GM19452 (cell line): ENCODE measurements around the gene LRP1B.
"Not testable (repeated sequence)": the region's sequence is repeated elsewhere in the genome, so short reads cannot be mapped to it uniquely, and the experiment has no call there.

Experiments used
- ATAC-seq: cut with Tn5 transposase; IDR thresholded peaks from one replicate; pipeline ENCODE4 v1.9.1; 2021; ENCODE audit not compliant: unreplicated experiment

LRP1B gene

DNA sequence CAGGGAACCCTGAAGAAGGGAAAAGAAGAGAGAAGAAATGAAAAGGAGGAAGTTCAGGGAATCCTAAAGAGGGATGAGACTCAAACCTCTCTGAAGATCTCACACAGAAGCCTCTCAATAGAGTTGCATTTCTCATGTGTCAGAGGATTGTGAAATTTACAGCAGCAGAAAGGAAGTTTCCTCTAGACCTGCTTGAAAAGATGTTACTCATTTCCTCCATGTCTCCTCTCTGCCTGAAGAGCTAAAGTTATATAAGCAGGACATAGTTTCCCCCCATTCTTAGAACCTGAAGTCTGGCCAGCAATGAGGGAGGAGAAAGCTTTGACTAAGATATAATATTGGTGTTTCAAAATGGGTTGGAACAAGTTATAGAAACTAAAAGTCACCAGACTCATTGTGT lies 1155.6 kb downstream of the LRP1B start:
- ATAC-seq = no peak

DNA sequence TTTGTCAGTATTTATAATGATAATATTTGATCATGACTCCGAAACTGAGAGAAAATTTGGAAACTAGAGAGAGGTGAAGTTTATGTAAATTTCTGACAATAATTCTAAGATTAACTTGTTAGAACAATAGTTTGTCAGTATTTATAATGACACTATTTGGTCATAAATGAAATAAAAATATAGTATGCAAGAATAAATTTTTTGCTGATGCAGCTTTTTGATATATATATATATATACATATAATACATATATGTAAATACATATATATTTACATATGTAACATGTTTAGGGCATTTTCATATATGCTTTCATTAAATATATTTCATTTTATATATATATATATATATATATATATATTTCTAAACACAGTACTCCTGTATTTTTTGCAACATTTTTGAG lies 1158.1 kb downstream of the LRP1B start:
- ATAC-seq = no peak

DNA sequence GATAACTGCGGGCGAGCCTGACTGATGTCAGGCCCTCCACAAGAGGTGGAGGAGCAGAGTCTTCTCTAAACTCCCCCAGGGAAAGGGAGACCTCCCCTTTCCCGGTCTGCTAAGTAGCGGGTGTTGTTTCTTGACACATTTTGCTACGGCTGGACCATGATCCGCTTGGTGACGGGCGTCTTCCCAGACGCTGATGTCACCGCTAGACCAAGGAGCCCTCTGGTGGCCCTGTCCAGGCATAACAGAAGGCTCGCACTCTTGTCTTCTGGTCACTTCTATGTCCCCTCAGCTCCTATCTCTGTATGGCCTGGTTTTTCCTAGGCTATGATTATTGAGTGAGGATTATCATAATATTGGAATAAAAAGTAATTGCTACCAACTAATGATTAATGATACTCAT lies 1166.5 kb downstream of the LRP1B start:
- ATAC-seq = not testable (repeated sequence)

DNA sequence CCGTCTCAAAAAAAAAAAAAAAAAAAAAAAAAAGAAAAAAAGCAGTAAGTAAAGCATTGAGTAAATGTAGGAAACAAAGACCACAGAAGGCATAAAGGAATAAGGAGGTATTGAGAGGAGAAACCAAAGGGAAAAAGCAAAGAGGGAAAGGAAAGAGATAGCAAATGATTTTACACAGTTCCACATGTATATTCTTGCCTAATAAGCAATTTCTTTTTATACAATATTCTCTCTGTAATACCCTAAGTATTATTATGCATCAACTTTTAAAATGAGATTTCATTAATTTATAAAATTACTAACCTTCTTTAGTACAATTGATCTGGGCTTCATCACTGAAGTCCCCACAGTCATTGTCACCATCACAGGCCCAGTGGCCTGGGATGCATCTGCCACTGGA lies 1180.9 kb downstream of the LRP1B start:
- no peak for ATAC-seq

DNA sequence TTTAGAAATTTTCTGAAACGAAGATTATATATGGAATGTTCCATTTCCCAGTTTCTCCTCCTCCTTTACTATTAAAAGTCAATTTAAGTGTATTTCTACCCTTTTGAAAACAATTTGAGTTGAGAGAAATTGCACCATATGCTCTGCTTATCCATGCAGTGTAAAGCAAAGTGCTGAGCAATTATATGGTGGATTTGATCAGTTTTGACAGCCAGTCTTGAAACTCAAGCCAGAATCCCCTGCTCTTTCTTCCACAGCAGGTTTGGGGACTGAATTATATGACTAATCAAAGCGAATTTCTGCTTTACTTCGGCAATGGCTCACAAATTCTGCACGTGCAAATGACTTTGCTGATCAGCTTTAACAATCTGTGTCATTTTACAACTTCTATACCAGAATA lies 1183.6 kb downstream of the LRP1B start:
- ATAC-seq = no peak

DNA sequence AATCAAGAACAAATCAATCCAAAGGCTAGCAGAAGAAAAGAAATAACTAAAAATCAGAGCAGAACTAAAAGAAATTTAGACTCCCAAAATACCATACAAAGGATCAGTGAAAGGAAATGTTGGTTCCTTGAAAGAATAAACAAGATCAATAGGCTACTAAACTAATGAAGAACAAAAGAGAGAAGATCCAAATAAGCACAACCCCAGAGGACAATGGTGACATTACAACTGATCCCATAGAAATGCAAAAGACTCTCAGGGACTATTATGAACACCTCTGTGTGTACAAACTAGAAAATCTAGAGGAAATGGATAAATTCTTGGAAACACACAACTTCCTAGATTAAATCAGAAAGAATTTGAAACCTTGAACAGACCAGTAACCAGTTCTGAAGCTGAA lies 1186.9 kb downstream of the LRP1B start:
- no peak for ATAC-seq

DNA sequence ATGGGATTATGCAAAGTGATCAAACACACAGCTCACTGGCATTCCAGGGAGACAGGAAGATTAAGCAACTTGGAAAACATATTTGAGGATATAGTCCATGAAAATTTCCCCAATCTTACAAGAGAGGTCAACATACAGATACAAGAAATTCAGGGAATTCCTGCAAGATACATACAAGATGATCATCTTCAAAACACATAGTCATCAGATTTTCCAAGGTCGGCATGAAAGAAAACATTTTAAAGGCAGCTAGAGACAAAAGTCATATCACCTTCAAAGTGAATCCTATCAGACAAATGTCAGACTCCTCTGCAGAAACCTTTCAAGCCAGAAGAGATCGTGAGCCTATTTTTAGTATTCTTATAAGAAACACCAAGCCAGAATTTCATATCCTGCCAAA lies 1188.5 kb downstream of the LRP1B start:
- no peak for ATAC-seq

DNA sequence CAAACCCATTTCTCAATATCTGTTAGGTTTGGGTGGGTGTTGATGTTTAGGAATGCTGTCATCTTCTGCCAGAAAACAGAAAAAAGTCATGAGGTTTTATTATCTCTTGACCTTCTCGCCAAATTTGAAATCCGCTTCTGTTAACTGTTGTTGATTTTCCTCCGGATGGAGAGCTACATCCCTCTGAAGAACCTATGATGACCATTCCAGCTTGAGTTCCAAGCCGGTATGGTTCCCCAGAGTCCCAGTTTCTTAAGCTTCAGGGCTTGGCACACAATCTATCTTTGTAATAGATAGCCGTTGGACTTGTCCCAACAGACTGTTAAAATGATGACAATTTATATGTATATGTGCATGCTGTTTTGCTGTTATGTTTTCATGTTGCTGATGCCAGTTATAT lies 1201.0 kb downstream of the LRP1B start:
- ATAC-seq = no peak

DNA sequence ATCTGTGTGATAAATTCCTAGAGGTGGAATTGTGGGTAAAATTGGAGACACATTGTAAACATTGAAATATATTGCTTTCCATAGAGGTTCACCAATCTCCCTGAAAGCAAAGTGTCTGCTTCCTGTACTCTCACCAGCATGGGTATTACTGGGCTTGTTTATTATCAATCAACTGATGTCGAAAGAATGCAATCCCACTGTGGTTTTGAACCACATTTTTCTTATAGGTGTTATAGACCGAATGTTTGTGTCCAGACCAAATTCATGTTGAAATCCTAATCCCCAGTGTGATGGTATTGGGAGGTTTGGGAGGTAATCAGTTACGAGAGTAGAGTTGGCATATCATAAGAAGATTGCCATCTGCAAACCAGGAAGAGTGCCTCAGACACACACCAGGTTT lies 1212.4 kb downstream of the LRP1B start:
- ATAC-seq = no peak

DNA sequence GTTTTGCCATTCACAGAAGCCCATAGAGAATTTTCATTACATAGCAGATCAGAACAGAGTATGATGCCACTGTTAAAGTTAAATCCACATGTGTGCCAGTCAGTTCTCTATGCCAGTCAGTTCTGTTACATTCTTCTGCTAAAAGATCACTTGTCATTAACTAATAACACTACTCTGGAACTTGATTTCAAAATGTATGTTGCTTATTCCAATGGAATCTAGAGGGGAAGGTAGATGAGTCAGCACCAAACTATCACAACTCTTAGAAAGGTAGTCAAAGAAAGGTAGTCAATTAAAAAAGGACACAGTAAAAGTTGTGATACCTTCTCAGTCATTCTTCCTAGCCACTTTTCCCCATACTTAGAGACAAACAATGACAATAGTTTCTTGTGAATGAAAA lies 1214.4 kb downstream of the LRP1B start:
- ATAC-seq = no peak

DNA sequence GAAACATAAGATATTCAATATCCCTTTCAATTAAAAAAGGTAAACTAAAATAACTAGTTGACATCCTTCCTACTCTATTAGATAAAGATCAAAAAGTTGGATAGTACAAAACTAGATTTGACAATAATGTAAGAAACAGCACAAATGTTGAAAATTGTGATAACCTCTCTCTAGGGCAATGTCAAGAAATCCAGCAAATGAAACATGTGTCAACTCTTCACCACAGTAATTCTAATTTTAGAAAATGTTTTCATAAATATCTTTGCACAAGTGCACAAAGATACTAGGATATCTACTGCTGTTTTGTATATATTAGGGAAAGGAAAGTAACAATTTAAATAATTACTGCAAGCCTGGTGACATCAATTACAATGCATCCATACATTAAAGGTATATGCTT lies 1220.1 kb downstream of the LRP1B start:
- ATAC-seq = no peak

DNA sequence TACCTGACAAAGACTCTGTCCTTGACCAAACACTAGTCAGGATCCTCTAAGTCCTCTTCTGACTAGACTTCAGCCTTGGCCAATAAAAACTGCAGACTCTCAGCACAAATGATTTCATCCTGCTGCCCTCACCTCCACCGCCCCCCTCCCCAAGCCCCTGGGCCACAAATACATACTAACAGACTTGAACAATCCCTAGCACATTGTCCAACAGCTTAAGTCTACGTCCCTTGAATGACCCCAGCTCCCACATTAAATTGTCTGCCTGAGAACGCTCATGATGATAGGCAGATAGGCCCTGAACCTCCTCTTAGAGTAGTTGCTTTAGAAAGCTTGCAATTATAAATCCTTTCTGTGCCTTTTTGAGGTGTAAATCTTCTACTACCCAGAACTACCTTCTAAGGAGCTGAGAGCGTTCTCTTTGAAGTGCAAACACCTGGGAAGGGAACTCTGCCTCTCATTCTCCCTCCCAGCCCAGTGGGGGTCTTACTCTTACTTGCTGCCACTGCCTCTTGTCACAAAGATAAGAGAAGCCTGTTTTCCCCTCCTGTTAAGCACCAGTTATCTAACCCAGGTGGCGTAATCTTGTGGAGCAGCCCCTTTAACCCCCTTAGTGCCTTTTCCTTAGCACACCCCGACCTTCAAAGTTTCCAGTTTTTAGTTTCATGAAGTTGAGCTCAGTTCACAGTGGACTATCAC lies 1225.6 kb downstream of the LRP1B start:
- ATAC-seq = no peak

DNA sequence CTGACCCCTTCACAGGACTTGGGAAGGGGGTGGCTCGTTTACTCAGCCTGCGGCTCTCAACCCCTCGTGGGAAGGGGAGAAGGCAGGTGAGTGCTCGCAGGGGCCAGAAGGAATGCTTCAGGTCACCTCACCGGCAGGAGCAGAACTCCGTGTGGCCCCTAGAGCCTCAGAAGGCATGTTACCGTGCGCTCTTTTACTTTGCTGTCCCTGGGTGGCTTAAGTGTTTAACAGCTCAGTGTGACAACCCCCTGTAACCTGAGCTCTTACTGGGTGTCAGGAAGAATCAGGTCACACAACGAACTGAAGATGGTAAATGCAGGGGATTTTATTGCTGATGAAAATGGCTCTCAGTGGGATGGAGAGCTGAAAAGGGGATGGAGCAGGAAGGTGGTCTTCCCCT lies 1235.4 kb downstream of the LRP1B start:
- ATAC-seq = no peak

DNA sequence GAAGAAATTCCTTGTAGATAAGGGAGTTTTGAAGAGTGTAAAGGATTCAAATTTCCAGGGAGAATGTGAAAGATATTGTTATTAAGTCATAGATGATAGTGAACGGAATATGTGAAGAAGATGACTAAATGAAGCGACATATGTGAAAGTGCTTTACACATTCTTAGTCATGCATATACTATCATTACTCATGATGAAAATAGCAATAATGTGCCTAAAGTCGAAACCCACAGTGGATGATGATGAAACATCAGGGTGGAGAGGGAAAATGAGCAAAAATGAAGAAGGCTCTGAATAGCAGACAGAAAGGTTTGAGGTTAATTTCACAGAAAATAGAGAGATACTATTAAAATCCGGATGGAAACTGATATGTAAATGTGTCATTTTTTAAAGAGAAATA lies 1237.1 kb downstream of the LRP1B start:
- ATAC-seq = no peak

DNA sequence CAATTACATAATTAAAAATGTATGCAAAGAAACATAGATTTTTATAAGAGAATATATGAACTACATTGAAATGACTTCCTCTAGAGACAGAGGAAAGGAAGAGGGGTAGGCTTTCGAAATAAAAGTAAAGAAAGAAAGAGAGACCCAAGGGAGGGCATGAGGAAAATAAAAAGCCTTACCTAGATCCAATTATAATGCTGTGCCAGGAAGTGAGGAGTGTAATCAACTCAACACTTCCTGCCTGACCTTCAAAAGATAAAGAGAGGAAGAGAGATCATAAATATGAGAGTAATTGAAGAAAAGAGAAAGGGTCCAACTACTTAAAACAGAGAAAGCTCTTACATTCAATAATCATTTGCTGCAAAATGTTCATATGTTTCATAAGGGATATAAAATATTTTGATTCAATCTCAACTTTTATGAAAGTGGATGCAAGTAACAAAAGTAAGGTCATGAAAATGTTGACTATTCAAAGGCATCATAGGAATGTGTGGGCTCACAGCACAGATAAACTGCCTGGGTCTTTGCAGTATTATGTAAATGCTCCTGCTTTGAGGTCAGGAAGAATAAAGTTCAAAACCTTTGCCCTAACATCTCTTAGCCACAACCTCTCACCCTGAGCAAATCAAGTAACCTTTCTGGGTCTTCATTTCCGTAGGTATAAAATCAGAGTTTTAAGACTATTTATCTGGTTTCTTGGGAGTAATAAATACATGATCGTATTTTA lies 1237.7 kb downstream of the LRP1B start:
- ATAC-seq = no peak

DNA sequence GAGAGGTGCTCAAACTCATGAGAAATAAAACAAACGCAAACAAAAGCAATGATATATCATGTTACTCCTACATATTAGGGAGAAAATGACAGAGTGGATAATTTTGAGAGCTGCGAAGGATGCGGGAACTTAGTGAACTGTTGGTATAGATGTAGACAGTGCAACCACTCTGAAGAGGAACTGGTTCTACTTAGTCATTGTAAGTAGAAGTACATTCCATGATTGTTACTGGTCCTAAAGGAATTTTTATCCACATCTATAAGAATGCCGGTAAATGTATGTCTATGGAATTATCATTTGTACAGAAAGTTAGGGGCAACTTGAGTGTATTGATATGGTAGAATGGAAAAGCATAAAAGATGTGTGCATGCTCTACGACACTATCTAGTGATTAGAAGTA lies 1238.4 kb downstream of the LRP1B start:
- no peak for ATAC-seq

DNA sequence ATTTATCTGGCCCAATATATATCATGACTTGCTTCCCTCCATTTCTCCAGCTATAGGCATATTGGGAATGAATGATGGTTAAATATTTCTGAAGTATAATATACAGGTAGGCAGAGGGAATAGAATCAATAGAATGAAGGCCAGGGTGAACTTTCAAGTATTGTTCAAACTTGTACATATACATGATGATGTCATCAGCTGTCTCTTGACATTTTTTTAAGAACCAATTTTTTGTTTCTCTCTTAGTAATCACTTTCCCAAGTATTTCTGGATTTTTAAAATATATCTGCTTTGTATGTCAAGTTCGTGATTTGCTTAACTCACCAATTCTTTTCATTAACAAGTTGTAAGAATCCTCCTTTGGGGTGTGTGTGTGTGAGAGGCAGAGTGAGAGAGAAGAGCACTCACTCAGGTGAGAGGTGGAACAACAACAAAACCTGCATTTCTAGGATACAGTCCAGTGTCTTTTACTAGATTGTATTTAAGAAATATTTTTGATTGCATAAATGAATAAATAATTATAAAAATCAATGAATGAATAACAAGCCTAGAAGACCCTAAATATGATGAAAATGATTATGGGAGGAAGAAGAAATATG lies 1239.1 kb downstream of the LRP1B start:
- ATAC-seq = no peak

DNA sequence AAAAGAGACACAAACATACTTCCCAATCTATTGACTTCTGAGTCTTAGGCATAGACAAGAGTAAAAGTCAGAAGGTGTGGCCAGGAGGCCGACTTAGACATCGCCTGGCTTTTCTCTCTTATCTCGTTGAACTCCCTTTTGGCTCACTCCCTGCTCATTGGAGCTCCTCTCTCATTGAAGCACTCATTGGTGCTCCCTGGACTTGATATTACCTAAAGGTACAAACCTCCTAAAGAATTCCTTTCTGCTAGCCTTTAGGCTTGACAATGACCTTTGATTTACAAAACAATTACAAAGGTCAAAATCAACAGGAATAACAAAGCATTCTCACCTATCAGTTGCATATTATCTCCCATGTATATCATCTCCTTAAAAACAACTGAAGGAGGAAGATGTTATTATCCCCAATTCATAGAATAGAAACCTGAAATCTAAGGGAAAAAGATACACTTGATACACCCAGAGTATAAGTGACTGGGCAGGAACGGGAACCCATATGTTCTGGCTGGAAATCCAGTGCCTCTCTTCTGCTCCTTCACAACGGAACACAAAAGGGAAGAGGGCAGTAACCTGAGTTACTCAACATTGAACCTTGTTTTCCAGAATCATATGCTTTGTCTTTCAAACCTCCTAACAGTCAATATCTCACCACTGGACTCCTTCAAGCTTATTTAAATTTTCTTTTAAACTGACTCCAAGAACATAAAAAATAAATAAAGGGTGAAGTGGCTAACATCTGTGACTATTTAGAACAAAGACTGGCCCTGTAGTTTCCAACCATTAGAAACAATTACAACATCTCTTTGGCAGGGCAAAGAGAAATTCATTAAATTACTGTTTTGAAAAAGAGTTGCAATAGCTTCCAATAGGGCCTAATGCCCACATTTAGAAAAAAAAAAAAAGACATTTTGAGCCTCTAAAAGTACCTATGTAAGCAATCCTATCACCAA lies 1247.9 kb downstream of the LRP1B start:
- no peak for ATAC-seq

DNA sequence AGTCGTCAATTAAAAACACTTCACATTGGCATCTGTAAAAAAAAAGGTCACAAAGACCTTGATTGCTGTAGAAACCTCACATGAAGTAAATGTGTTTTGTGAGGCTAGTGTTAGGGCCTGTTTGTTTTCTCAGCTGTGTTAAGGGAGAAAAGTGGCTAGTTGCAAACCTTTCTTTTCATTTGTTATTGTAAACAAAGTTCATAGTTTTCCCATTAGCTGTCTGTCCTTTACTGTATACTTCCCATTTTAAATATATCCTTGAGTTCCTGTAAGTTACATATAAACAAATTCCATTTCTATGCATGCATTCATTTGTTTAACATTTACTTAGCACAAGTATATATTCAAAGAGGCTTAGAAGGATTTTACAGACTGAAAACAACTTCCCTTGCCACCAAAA lies 1250.2 kb downstream of the LRP1B start:
- ATAC-seq = no peak

DNA sequence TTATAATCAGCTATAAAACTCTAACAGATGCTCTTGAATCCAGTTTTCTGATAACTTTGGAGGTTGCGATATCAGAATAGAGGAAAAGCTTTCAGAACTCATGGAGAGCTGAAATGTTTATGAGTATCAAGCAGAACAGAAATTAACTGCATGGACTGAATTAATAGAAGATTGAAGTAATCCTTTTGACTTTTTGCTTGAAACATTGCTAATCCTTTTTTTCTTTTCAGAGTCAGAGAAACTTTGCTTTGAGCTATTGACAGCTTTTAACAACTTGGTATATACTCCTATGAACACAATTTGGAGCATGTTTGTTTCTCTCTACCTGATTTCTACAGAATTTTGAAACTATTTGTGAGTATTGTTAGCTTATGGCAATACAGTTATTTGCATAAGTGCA lies 1254.8 kb downstream of the LRP1B start:
- no peak for ATAC-seq

DNA sequence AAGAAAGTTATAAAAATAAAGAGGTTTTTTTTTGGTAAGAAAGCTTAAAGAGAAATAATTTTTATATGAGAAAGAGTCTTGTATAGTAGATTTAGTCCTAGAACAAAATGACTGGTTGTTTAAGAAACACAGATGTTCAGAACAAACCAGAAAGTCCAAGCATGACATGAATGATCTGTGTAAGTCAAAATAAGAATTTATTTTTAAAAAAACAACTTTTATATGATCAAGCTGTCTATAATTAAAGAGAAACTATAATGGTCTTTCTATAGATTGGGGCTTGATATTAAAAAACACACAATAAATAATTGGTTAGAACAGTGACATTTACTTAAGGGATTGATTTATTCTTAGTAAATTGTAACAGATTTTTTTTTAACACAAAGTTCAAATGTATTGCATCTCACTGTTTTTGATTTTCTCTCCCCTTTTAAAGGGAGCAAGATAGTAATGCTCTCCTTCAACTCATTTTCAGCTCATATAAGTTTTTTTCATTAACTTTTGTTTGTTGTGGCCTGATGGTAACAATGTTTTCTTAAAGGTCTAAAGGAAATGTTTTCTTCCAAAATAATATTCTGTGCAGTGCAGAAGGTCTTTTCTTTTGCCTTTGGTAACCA lies 1256.8 kb downstream of the LRP1B start:
- ATAC-seq = no peak
